Left forelimb (tissue), 1 donor: ENCODE measurements around the gene SLC16A10.
"Not testable (repeated sequence)": the region's sequence is repeated elsewhere in the genome, so short reads cannot be mapped to it uniquely, and the experiment has no call there.

Source experiments
- DNase-seq: peaks from one replicate; pipeline ENCODE4 v3.0.0-alpha.2; 2018; ENCODE audit warnings: low spot score

SLC16A10 gene

DNA sequence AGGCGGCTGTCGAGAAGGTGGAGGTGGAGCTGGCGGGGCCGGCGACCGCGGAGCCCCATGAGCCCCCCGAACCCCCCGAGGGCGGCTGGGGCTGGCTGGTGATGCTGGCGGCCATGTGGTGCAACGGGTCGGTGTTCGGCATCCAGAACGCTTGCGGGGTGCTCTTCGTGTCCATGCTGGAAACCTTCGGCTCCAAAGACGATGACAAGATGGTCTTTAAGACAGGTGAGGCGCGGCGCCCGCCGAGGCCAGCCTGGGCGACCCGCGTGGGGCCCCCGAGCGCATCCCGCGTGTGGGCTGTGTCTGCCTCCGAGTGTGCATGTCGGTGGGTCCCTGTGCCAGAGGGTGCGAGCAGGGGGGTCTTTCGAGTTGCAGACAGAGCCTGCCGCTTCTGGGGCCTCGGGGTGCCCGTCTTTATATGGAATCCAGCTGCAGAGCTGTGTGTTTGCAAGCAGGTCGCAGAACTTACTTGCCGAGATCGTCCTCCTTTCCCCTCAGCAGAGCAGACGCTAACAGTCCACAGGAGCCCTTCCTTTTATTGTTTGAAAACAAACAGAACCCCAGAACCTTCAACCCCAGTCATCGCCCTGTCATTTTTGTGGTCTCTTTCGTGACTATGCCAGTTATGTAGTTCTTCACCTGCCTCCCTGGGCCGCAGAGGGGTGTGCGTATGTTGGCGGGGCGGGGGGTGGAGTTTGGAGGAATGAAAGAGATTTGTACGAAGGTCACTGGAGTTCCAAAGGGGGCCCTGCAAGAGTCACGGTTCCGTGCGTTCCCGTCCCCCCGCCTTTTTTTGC, 766 bp downstream of the SLC16A10 start:
- DNase-seq = peak; percentile 67

DNA sequence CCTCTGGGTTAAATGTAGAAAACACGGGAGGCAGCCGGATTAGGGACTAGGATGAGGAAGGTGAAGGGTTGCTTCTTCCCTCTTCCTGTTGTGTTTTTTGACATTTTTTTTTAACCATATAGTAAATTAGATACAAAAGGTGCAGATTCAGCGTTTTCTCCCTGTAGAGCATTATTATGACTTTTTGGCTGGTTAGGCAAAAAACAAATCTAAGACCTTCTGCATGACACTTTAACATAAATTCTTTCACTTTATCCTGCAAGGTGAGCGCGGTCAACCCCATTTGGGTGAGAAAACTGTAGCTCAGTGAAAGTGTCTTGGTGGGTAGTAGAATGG, 1.3 kb downstream of the SLC16A10 start:
- no peak for DNase-seq

DNA sequence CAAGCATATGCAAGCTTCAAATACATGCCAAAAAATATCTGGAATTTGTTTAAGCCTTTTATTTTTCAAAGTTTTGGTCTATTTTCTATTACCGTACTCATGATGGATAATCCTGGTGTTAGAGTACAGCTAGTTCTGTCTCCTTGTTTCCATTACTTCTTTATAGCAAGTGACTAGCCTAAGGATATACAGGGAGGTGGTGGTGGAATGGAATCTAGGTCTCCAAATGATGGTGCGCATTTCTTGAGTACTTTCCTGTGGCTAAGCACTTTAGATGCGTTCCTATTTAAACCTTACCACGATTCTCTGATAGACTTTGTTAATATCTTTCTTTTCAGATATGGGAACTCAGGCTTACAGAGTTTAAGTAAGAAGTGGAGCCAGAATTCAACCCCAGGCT, 3.5 kb downstream of the SLC16A10 start:
- no peak for DNase-seq

DNA sequence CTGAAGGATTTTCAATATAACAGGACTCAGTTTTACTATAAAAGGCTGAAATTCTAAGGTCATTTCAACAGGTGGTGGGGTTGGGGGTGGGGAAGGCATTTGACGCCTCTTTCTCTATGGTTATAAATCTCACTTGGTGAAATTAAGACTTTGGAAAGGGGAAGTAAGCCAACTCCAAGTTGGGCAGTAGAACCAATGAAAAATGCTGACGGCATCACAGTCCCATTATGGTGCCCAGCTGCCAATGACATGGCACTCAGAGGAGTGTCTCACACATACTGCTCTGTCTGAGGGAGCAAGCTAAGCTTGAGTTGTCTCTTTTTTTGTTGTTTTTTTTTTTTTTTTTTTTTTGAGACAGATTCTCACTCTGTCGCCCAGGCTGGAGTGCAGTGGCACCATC, 4.7 kb downstream of the SLC16A10 start:
- no peak for DNase-seq

DNA sequence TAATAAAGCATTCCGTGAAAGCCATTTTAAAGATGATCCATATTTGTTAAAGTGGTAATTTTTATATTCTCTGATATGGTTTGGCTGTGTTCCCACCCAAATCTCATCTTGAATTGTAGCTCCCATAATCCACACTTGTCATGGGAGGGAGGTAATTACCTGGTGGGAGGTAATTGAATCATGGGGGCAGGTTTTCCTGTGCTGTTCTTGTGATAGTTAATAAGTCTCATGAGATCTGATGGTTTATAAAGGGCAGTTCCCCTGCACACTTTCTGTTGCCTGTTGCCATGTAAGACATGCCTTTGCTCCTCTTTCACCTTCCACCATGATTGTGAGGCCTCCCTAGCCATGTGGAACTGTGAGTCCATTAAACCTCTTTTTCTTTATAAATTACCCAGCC, 8.2 kb downstream of the SLC16A10 start:
- DNase-seq = not testable (repeated sequence)

DNA sequence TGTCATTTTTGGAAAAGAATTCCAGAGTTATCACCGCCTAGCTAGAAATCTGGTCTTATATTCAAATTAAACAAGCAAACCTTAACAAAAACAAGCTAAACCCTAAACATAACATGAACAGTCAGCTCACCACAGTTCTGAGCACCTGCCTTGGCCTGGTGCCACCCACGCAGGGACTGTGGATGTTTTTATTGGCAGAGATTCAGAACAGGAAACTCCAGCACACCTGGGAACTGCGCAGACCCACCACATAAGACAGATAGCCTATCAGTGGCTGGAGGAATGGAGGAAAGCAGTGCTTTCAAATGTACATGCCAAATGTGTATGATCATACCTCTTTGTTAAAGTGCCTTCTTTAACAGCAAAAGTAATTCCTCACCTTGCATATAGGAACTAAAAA, 8.9 kb downstream of the SLC16A10 start:
- DNase-seq = no peak

DNA sequence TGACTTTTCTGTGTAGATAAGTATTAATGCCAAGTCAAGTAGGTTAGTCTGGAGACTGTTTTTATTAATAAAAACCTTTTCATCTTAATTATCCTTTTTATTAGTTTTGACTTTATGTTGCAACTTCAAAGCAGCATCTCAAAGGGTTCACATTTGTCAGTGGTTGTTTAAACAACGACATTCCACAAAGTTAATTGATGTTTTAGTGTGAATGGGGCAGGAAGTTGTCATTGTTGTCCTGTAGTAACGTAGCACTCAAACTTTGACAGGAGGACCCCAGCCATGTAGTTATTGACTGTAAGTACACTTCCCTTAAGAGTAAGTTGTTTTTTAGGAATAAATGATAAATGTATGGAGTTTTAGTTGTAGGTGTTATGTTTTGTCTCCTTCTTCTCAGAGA, 11.3 kb downstream of the SLC16A10 start:
- no peak for DNase-seq

DNA sequence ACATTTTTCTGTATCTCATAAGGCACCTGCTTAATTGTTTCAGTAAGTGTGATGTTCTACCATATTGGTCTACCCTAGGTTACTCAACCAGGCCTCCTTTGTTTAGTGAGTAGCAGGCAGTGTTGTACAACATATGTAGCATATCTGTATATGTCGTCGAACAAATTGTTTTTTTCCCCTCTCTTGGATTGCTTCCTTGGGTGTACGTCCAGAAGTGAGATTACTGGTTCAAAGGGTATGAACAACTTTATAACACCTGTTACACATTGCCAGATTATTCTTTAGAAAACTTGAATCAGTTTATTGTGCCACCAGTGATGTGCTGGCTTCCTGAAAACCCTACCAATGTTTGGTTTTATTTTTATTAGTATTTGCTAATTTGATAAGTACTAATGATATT, 14.7 kb downstream of the SLC16A10 start:
- no peak for DNase-seq

DNA sequence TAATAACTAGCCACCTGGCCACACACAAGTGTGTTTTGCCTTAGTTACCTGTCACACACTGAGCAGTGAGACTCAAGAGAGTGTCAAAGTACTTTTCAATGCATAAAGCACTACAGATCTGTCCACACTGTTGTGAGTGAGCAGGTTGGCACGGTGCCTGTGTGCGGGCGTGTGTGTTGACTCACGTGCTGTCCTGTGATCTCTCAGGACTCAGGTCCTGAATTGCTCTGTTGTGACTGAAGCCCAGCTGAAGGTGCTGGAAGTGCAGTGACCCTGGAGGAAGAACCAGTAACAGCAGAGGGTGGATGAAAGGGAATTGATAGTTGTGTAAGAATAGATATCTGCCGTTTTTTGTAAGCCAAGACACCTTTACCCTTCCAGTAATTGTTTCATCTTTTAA, 18.3 kb downstream of the SLC16A10 start:
- no peak for DNase-seq

DNA sequence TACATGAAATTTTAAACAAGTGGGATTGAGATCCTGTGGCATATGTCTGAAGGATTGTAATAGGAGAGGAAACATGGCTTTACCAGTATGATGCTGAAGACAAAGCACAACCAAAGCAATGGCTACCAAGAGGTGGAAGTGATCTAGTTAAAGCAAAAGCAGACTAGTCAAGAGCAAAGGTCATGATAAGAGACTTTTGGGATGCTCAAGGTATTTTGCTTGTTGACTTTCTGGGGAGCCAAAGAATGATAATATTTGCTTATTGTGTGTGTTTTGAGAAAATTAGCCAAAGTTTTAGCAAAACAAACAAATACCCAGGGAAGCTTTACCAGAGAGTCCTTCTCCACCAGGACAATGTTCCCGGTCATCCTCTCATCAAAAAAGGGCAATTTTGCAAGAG, 20.3 kb downstream of the SLC16A10 start:
- DNase-seq = no peak

DNA sequence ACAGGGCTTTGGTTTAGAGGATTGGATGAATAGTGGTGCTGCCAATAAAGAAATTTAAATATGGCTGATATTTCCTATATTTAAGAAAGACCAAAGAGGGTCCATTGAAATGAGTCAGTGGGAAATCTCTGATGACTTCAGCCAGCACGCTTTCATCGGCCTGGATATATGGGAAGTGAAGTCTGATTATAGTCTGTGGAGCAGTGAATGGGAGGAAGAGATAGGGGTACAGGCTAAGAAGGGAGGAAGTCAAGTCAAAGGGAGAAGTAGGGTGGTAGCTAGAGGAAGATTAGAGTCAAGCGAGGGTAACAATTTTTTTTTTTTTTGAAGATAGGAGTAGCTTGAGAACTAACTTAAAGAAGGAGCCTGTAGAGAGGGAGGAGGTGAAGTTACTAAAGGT, 22.7 kb downstream of the SLC16A10 start:
- no peak for DNase-seq

DNA sequence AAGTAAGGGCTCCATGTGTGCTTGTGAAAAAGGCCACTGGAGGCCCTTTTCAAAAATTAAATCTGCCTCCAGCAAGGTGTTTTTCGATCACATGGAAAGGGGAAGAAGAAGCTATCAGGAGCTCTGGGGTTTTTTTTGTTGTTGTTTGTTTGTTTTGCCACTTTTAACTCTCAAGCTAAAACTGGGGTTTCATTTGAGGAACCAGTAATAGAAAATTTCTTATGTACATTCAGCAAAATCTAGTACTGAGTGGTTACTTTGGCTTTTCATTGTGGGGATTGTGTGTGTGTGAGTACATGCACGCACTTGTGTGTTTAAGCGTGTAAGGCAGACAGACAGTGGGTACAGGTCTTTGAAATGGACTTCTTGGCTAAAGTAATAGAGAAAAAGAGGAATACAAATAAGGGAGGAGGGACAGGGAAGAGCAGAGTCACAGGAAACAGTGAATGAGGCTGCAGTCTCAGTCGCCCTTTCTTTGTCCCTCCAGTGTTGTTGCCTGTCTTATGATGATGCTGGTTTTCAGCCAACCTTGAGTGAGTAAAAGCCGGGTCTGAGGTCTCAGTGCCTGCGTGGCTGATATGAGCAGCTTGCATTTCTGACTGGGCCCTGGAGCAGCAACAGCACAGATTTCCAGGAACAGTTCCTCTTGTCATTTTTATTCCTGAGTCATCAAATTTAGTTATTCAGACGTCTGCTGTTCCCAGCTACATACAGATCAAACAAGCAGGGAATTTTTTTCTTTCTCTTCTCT, 26.2 kb downstream of the SLC16A10 start:
- DNase-seq = no peak

DNA sequence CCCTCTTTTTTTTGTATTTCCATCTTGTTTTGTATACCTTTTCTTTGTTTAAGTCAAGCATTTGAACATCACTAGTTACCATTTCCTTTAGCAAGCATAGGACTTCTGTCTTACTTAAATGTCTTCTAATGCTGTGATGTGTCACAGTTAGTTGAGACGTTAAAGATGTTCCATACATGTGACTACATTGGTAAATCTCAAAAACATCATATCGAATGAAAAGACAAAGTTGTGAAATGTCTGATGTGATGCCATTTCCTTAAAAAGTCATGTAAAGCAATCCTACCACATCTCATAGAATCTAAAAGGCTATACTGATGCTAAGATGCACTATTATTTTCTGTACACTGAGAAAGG, 26.8 kb downstream of the SLC16A10 start:
- DNase-seq = no peak

DNA sequence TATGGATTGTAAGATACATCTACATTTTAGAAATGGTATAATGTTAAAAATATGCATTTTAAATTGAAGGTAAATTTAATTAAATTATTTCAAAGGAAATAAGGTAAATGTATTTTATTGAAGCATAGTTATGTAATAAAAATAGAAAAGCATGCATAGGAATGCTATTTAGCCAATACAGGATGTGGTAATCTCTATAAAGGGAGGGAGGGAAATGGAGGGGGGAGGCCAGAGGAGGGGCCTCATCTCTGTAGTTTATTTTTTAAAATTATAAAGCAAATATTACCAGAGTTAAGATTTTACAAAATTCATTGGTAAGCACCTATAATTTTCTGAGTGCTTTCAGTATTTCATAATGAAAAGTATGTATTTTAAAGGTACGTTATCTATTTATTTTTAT, 27.2 kb downstream of the SLC16A10 start:
- no peak for DNase-seq

DNA sequence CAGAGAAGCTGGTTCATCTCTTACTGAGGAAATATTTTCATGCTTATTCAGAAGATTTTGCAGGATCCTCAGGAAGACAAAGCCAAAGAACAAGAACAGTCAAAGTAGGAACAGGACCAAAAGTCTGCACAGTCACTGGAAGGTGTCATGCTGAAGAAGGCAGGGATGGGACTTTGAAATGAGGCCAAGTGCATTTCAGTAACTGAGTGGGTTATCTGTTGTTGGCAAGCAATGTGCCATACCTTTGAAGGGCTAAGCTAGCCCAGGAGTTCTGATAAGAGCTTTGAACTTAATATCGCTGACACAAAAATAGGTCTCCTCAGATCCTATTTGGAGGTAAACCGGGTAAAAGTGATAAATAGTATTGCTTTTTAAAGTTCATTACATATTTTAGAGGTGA, 31.5 kb downstream of the SLC16A10 start:
- DNase-seq = no peak

DNA sequence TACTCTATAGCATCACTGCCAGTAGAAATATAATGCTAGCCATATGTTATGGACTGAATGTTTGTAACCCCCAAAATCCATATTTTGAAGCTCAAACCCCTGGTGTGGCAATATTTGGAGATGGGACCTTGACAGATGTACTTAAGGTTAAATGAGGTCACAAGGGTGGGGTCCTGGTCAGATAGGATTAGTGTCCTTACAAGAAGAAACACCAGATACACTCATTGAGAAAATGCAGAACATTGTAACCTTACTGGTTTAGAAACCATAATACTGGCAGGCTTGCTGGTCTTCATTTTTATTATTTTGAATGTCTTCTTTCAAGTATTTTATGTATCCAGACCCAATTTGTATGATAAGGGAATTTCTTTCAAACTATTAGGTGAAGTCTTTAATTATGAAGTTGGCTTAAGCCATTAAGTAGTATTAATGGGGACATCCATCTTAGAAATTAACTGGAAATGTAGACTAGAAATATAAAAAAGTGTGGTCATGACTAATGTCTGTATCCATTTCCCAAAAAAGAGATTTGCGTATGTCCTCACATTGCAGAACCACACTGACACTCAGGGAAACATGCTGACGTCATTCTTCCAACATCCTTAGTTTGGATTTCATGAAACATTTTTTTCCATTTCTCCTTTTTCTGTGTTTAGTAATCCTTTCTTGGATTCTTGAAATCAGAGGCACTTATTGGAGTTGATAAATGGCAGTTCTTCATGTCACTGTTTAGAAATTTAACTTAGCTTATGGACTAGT, 32.4 kb downstream of the SLC16A10 start:
- DNase-seq = no peak

DNA sequence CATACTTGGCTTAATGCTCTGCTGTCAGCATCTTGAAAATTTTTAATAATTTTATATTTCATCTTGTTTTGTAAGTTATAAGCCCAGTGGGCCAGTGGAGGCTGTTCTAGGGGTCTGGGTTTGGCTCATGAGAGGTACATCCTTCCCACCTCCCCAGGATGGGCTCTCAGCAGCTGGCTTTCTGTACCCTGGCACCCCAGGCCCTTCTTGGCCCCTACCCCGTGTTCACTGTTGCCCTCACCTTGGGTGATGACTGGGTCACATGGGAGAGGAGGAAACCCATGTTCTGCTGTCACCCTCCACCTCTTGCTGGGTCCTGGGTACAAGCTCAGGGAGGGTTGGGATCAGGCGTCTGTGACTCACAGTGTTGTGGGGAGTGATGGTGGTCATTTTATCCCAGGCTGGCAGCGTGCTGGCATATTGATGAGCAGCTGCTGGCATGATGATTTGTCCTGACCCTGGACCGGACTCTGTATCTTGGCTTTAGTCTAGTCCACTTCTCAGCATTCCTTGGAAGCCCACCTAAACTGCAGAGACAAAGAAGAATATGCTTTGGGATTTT, 34.6 kb downstream of the SLC16A10 start:
- DNase-seq = no peak

DNA sequence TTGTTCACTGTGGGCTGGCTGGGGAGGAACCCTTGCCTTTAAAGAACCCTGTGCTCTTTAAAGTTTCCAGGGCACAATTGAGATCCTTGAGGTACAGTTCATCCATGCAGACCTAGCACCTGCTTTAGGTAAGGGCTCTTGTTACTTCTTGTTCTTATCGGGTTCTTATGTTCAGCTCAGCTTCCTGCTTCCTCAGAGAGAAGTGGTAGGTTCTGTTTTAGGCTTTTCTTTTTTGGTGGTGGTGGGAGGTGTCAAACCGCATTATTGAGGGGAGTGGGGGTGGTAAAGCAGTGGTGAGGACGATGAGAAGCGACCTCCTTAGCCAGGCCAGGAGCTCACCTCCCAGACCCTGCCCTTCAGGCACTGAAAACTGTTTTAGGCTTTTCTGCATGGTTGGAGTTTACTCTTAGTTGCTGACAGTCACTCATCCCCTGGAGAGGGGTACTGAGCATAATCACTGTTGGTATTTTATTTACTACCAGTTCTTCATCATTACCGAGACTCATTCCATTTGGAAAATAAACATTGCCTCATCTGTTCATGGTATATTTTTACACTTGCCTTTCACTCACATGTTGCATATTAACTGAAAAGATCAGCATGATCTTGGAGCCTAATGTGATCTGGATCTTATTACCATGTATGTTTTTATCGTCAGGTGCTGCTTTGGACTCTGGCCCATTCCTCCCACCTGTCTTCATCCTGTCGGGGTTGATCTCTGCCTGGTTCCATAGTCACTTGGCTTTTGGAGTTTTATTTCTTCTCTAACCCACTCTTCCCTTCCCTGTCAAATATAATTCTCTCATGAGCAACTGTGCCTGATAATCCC, 35.4 kb downstream of the SLC16A10 start:
- no peak for DNase-seq

DNA sequence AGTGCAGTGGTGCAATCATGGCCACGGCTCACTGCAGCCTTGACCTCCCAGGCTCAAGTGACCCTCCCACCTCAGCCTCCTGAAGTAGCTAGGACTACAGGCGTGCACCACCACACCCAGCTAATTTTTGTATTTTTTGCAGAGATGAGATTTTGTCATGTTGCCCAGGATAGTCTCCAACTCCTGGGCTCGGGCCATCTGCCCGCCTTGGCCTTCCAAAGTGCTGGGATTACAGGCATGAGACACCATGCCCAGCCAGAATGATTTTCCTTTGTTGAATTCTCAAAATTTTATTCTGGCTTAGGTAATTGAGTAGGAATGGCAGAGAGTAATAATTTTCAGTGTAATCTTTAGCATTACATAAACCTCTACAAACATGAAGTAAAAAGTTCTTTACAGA, 37.1 kb downstream of the SLC16A10 start:
- DNase-seq = no peak

DNA sequence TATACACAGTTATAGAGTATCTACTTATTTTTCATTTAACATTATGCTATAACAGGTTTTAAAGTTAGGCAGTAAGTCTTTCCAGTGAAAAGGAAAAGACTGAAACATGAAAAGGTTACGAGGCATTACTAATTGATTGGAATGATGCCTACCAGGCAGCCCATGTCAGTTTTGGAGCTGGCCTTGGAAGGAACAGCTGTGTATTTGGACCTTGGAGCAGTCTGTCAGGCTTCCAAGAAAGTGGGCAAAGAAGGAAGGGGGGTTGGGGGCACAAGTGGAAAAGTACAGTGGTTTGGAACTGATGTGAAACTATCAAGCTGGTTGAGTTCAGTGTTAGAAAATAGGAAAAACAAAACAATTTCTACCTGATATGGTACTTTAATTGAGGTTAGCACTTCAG, 41.7 kb downstream of the SLC16A10 start:
- no peak for DNase-seq

DNA sequence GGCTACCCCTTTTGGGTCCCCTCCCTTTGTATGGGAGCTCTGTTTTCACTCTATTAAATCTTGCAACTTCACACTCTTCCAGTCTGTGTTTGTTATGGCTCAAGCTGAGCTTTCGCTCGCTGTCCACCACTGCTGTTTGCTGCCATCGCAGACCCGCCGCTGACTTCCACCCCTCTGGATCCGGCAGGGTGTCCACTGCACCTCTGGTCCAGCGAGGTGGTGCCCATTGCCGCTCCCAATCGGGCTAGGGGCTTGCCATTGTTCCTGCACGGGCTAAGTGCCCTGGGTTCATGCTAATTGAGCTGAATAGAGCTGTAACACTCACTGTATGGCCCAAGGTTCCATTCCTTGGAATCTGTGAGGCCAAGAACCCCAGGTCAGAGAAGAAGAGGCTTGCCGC, 43.7 kb downstream of the SLC16A10 start:
- DNase-seq = not testable (repeated sequence)

DNA sequence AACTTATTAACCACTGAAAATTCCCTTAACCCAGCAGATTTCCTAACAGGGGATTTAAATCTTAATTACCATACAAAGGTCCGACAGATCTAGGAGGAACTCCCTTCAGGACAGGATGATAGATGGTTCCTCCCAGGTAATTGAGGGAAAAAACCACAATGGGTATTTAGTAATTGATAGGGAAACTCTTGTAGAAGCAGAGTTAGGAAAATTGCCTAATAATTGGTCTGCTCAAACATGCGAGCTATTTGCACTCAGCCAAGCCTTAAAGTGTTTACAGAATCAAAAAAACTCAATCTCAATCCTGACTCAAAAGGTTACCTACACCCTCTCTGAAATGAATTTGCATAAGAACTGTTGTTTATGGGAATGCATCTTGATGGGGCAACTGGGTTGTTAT, 45.4 kb downstream of the SLC16A10 start:
- not testable (repeated sequence) for DNase-seq
